ENCODE results near the gene IKZF4. TPM values are rescaled to one million over a fixed set of nuclear protein-coding genes. Genes with fewer than 3 reads are reported as not detected.
"Not testable (repeated sequence)": the region's sequence is repeated elsewhere in the genome, so short reads cannot be mapped to it uniquely, and the experiment has no call there.

IKZF4 gene
- total RNA-seq, 1 experiment from 2014 or later = 1.9 TPM

GRCh38 chr12:55999522-55999921 is 21.3 kb upstream of the IKZF4 start:
- not testable (repeated sequence) for DNase-seq (ENCODE audit: low spot score)

- DNase-seq (ENCODE audit: low spot score) = not testable (repeated sequence)
Measured at GRCh38 chr12:55999999-56000540, 20.8 kb upstream of the IKZF4 start.

GRCh38 chr12:56001487-56002100 is 19.2 kb upstream of the IKZF4 start:
- peak; percentile 39 for DNase-seq (ENCODE audit: low spot score)

- DNase-seq (ENCODE audit: low spot score) = not testable (repeated sequence)
Measured at GRCh38 chr12:56003376-56003775, 17.5 kb upstream of the IKZF4 start.

- DNase-seq (ENCODE audit: low spot score) = no peak
Measured at GRCh38 chr12:56004211-56004610, 16.6 kb upstream of the IKZF4 start.

GRCh38 chr12:56007564-56008559 is 13.0 kb upstream of the IKZF4 start:
- DNase-seq (ENCODE audit: low spot score) = peak; percentile 36

- no peak for DNase-seq (ENCODE audit: low spot score)
Measured at GRCh38 chr12:56010111-56010570, 10.7 kb upstream of the IKZF4 start.

GRCh38 chr12:56011509-56012090 is 9.2 kb upstream of the IKZF4 start:
- no peak for DNase-seq (ENCODE audit: low spot score)

GRCh38 chr12:56013482-56013881 is 7.4 kb upstream of the IKZF4 start:
- no peak for DNase-seq (ENCODE audit: low spot score)

GRCh38 chr12:56014205-56014604 is 6.6 kb upstream of the IKZF4 start:
- DNase-seq (ENCODE audit: low spot score) = peak; percentile 41

- DNase-seq (ENCODE audit: low spot score) = no peak
Measured at GRCh38 chr12:56017181-56017580, 3.7 kb upstream of the IKZF4 start.

- no peak for DNase-seq (ENCODE audit: low spot score)
Measured at GRCh38 chr12:56018356-56018755, 2.5 kb upstream of the IKZF4 start.

GRCh38 chr12:56021889-56022497 is 1.1 kb downstream of the IKZF4 start:
- no peak for DNase-seq (ENCODE audit: low spot score)

GRCh38 chr12:56028511-56029165 is 7.8 kb downstream of the IKZF4 start:
- no peak for DNase-seq (ENCODE audit: low spot score)

GRCh38 chr12:56029166-56029519 is 8.3 kb downstream of the IKZF4 start:
- no peak for DNase-seq (ENCODE audit: low spot score)

- DNase-seq (ENCODE audit: low spot score) = peak; percentile 74
Measured at GRCh38 chr12:56029666-56030293, 8.9 kb downstream of the IKZF4 start.

GRCh38 chr12:56031987-56032386 is 11.1 kb downstream of the IKZF4 start:
- DNase-seq (ENCODE audit: low spot score) = no peak

GRCh38 chr12:56034586-56035332 is 13.9 kb downstream of the IKZF4 start:
- DNase-seq (ENCODE audit: low spot score) = no peak

- DNase-seq (ENCODE audit: low spot score) = no peak
Measured at GRCh38 chr12:56037161-56037560, 16.3 kb downstream of the IKZF4 start.
